ENCODE measurements around the gene NTN1. TPM values are rescaled to one million over a fixed set of nuclear protein-coding genes. Genes with fewer than 3 reads are reported as not detected.

Gene NTN1
- total RNA-seq, 1 donor: 1.1 TPM

DNA sequence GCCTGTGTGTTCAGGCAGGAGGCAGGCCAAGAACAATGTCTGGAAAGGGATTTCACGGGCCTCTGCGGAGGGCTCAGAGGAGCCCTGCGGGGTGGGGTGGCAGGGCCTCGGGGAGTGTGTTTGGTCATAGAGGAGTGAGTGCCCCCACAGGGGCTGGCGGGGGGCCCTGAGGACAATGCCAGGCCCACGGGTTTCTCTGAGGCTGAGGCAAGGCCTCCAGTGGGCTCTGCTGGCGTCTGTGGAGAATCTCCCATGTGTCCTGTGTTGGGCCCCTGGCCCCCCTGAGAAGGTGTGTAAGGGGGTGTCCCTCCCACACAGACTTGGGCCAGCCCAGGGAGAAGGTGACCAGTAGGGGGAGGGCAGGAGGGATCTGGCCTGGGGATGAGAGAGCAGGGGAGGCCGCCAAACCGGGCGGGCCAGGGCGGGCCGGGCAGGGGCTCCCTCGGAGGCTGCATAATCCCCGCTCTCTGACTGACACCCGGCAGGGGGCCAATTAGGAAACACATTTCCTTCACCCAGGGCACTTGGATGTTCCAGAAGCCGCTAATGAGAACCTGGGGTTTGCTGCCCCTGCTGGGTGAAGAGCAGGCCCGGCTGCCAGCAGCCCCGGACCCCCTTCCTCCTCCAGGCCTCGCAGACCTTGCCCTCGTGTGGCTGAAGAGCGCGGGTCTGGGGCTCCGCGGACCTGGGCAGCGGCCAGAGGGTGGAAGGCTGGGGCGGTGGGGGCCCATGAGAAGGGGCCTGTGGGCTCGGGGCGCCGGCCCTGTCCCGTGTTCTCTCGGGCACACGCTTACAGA, 204.2 kb downstream of the NTN1 start:
- DNase-seq (ENCODE audit: low read depth in 2 of 3, low spot score in 2 of 3): no peak

DNA sequence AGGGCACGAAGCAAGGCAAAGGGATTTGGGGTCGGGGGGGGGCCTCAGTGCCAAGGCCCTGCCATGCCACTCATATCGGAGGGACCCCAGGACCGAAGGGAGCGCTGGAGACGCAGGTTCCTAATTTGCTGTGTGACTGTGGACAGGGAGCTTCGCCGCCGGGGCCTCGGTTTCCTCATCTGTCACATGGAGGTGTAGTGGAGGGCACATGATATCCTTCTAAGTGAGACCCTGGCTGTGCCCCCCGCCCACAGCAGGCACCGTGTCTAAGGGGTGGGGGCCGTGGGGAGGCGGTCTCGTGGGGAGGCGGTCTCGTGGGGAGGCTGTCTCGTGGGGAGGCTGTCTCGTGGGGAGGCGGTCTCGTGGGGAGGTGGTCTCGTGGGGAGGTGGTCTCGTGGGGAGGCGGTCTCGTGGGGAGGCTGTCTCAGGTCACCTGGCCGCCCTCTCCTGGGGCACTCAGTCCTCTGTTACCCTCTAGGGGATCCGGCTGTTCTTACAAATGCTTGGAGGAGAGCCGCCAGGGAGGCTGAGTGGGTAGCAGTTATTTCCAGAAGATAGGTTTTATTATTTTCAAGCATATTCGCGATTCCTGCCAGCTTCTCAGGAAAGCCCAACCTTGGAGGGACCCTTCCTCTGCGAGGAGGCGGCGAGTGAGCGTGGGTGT, 205.0 kb downstream of the NTN1 start:
- DNase-seq (ENCODE audit: low read depth in 2 of 3, low spot score in 2 of 3): no peak

DNA sequence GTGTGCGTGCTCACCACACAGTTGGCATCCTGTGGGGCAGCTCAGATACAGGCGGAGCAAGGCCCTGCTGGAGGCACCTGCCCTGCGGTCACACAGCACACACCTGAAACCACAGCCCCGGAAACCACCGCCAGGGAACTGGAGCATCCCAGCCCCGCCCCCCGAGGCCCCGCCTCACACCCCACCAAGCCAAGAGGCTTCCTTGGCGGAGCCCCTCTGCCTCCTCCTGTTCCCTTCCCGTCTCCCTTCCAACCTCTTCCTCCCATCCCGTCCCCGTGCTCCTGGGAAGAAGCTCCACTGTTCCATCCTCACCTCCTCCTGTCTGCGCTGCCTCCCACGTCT, 205.5 kb downstream of the NTN1 start:
- DNase-seq (ENCODE audit: low read depth in 2 of 3, low spot score in 2 of 3): no peak

DNA sequence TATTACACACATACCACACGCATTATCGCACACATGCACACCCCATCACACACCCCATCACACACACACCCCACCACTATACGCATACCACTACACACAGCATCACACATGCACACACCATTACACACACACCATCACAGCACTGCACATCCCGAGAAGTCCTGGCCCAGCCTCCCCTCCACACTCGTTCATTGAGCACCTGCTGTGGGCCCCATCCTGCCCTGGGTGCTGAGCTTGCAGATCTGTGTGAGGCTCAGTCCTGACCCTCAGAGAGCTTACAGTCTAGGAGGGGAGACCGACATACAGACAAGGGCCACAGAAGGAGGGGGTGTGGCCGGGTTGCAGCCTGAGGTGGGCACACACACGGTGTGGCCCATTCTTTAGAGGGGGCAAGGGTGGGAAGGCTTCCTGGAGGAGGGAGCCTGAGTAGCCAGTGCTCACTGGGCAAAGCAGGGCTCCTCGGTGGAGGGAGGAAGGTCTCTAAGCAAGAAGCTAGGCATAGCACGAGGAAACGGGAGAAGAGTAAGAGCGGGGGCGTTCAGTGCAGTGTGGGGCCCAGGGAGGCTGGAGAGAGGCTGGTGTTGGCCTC, 206.6 kb downstream of the NTN1 start:
- DNase-seq (ENCODE audit: low read depth in 2 of 3, low spot score in 2 of 3): no peak

DNA sequence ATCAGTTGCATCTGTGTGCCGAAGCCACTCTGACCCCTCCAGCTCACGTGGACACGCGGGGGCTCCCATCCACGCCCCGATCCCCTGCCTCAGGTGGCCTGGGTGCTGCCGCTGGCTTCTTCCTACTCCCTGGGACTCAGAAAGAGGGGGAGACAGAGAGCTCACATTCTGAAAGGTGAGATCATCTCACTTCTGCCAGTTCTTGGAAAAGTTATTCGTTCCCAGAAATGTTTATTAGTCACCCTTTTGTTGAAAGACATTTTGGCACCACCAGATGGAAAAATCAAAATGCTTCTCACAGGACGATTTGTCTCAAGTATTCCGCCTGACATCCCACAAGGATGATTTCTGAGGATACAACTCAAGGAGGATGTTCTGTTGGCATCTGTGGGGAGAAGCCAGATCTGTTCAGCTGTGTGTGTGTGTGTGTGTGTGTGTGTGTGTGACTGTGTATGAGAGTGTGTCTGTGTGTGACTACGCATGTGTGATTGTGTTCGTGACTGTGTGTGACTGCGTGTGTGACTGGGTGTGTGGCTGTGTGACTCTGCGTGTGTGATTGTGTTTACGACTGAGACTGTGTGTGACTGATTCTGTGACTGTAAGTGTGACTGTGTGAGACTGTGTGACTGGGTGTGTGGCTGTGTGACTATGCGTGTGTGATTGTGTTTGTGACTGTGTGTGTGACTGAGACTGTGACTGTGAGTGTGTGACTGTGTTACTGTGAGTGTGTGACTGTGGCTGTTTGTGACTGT, 207.3 kb downstream of the NTN1 start:
- DNase-seq (ENCODE audit: low read depth in 2 of 3, low spot score in 2 of 3): no peak

DNA sequence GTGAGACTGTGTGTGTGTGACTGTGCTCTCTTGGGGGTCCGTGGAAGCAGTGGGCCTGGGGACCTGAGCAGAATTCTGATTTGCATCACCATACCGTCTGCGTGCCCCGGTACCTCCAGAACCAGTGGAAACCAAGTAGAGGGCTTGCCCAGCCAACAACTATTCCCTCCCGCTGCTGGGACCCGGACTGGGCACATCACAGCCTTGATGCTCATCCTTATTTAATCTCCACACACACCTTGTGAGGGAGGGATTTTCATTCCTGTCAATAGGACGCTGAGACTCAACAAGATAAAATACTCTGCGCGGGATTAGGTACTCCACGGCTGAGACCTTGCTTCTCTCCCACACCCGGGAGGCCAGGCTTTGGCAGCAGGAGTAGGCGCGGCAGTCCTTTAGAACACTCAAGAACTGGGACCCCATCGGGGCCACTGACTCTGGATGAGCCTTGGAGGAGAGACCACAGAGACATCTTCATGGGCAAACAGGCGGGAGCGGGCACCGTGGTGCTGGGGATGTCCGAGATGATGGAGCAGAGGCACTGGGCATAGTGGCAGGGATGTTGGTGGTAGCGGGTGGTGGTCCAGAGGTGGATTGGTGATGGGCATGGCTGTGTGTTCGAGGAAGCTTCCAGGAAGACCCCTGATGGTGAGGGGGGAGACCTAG, 208.0 kb downstream of the NTN1 start:
- no peak for DNase-seq (ENCODE audit: low read depth in 2 of 3, low spot score in 2 of 3)

DNA sequence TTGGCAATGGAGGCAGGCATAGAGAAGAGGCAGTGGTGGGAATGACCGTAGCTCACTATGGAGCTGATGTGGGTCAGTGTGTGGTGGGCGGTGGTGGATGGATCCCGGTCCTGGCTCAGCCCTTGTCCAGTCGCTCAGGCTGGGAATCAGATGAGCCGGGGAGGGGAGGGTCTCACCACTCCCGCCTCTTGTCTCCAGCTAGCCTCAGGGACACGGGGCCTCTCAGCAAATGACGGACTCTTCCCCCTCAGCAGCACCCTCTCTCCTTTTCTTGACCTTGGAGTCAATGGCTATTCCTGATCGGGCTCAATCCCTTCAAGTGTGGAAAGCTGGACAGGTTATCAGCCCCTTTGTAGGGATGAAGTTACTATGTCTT, 208.5 kb downstream of the NTN1 start:
- no peak for DNase-seq (ENCODE audit: low read depth in 2 of 3, low spot score in 2 of 3)

DNA sequence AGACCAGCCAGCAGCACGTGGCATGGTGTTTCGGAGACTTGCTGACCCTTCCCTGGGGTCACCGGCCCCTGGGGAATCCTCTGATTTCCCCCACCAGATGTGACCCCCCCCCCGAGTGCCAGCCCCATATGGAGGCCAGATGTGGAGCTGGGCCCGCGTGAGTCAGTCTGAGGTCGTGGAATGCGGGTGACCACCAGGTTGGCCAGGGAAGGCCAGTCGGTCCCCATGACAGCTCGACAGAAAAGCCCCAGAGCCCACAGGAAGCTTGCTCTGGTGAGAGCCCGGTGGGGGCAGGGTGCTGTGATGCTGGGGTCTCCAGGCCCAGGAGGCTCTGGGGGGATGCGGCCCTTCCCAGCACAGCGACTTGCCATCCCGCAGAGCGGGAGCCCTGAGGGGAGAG, 209.0 kb downstream of the NTN1 start:
- no peak for DNase-seq (ENCODE audit: low read depth in 2 of 3, low spot score in 2 of 3)

DNA sequence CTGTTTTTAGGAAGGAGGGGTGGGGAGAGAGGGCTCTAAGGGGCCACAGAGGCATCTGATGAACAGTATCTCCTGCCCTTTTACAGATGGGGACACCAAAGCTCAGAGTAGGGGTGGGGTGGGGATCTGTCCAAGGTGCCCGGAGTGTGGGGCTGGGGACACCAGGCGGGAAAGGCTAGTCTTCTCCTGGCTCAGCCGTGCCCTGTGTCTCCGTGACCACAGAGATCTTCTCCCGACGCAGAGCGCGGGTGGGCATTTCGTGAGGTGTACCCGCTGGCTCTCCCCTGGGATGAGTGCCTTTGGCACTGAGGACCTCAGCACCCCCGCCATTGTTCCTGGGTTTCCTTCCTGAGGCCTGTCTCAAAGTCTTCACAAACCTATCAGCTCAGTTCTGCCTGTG, 209.6 kb downstream of the NTN1 start:
- no peak for DNase-seq (ENCODE audit: low read depth in 2 of 3, low spot score in 2 of 3)

DNA sequence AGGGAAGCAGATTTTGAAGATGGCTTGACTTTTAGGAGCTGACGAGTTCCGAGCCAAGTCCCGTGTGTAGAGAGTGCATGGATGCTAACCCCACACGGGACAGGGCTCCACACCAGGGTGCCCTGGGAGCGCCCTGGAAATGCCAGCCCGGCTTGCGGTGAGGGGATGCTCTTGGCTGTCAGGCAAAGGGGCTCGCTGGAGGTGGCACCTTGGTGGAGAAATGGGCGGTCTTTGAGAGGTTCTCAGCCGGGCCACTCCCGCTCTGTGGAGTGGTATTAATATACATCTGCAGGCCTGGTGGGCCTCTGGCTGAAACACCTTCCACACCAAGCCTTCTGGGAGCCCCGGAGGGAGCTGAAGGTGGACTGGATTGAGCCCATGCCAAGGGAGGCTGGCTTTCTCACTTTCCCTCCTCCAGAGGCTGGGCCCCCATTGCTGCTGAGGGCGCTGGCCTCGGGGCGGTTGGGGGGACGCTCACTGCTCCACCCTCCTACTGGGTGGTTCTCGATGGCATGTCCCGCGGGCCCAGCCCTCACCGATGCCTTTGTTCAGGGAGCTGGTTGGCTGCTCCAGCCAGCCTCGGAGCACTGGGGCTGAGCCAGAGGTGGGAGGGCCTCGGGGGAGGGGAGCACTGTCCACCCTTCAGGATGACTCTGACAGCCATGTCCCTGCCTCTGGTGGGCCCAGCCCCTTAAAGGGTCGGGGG, 210.3 kb downstream of the NTN1 start:
- no peak for DNase-seq (ENCODE audit: low read depth in 2 of 3, low spot score in 2 of 3)

DNA sequence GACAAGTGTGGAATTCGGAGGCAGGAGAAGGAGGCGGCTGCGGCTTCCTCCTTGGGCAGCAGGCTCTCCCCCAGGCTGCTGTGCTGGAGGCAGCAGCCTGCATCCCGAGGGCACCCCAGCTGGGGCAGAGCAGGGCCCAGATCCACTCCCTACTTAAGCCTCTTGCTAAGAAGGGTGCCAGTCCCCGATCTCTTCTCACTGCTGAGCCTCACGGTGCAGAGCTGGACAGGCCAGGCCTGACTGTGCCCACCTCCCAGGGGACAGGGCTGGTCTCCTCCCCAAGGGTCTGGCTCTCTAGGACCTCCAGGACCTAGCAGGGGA, 210.8 kb downstream of the NTN1 start:
- no peak for DNase-seq (ENCODE audit: low read depth in 2 of 3, low spot score in 2 of 3)

DNA sequence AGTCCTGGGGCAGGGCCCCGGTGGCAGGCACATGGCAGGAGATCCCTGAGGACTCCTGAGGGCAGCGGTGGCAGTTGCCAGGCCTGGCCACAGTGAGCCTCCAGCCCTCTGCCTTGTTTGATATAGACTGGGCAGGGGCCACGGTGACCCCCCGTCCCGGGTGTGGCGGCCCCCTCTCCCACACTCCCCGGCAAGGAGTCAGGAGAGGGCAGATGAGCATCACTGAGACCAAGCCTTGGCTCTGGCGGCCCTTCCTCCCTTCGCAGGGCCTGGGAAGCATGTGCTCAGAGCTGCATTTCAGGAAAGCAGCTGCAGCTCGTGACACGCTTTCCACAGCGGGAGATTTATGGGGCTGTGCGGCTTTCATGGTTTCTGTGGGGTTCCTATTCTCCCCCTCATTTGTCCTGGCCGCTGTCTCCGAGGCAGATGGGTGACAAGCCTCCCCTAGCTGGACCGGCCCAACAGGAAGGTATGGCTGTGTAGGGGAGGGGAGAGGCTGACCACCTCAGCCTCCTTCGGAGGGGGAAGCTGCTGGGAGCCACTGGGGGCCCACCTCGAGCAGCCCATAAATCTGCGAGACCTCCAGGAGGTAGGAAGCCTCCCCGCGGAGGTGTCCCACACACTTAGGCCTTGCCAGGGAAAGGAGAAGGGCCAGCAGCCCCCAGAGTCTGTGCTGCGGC, 211.4 kb downstream of the NTN1 start:
- peak in 2 of 3 donors; percentile 76 to 80 for DNase-seq (ENCODE audit: low read depth in 2 of 3, low spot score in 2 of 3)

DNA sequence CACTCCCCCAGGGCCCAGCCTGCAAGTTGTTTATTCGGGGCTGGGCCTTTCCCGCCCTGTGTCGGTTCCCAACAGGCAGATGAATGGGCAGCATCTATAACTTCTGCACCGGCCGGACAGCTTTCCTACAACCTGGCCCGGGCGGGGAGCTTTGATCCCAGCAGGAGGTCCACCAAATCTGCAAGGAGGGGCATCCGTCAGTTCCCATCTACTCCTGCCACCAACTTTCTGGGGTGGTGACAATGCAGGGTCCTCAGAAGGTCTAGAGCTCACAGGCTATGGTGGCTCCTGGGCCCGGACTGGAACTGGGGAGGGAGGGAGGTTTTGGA, 211.9 kb downstream of the NTN1 start:
- DNase-seq (ENCODE audit: low read depth in 2 of 3, low spot score in 2 of 3): no peak

DNA sequence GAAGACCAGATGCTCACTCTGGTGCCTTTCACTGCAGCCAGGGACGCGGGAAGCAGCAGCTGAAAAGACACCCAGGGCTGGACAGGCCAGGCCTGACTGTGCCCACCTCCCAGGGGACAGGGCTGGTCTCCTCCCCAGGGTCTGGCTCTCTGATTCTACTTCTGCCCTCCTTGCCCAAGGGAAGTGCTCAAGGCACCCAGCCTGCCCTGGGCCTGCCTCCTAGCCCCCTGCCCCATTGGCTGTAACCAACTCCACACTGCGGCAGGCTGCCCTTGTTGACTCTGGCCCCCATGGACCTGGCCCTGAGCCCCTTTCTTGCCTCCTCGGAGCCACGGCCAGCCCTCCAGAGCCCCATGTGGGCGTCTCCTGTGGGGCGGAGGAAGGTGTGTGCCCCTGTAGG, 212.5 kb downstream of the NTN1 start:
- DNase-seq (ENCODE audit: low read depth in 2 of 3, low spot score in 2 of 3): no peak

DNA sequence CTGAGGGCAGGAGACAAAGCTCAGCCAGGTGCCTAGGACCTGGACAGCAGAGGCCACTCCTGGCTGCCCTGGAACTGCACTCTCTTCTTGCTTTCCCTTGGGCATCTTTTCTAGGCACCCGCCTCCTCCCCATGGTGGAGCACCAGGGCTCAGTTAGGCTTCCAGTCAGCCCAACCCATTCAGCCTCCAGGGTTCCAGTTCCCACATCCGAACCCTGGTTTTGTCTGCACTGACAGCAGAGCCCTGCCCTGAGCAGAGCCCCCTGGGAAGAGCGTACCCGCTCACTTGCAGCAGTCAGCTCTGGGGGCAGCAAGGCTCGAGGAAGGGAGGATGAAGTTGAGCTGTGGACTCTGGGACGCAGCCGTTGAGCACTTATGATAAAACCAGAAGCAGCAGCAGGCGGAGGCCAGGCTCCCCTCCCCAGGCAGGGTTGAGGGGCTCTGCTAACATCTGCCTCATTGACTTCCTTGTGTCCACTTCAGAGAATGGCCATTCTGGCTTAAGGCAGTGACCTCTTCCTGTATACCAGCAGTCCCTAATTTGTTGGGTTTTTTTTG, 213.2 kb downstream of the NTN1 start:
- DNase-seq (ENCODE audit: low read depth in 2 of 3, low spot score in 2 of 3): no peak

DNA sequence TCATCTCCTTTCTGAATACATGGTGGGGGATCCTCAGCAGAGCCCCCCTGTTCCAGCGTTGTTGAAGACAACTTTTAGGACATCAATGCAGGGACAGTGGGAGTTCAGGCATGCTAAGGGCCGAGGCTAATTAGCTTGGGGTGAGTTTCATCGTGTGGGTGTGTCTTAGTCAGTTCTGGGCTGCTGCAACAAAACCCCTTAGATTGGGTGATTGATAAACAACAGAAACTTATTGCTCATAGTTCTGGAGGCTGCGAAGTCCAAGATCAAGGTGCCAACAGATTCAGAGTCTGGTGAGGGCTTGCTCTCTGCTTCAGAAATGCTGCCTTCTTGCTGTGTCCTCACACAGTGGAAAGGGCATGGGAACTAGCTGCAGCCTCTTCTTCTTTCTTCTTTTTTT, 214.0 kb downstream of the NTN1 start:
- DNase-seq (ENCODE audit: low read depth in 2 of 3, low spot score in 2 of 3): no peak

DNA sequence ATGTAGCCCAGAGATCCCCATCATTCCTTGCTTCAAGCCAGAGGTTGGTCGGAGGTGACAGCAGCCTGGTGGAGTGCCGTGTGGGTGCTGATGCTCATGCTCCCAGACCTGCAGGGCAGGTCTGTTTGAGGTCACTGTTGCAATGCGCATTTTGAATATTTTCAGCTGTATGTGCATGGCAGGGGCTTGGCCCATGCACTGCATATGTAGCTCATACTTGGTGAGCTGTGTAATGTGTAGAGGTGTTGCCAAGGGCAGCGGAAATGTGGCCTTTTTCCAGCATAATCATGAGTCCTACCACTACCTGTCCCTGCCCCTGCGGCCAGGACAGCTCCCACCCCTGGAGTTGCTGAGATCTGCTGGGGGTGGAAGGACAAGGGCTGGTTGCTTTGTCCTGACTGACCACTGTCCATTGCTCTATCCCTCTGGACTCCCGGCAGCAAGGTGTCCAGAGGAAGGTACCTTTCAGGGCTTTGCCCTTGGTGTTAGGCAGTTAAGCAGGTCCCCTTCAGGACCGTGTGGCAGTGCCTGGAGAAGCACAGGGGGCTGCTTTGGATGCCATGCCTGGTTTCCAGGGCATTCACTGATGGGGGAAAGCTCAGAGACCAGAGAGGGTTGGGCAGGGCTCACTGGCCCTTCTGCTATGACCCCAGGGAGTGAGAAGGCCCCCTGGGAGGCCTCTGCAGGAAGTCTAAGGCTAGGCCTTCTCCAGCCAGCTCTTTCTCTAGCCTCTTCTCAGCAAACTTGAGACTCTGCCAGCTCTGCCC, 215.2 kb downstream of the NTN1 start:
- DNase-seq (ENCODE audit: low read depth in 2 of 3, low spot score in 2 of 3): no peak

DNA sequence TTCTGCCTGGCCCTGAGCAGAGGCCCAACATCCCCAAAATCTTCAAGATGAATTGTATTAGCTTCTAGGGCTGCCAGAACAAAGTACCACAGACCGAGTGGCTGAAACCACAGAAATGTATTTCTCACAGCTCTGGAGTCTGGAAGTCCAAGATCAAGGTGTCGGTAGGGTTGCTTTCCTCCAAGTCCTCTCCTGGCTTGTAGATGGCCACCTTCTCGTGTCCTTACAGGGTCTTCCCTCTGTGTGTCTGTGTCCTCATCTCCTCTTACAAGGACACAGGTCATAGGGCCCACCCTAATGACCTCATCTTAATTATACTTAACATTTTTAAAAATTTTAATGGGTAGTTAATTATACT, 215.7 kb downstream of the NTN1 start:
- no peak for DNase-seq (ENCODE audit: low read depth in 2 of 3, low spot score in 2 of 3)

DNA sequence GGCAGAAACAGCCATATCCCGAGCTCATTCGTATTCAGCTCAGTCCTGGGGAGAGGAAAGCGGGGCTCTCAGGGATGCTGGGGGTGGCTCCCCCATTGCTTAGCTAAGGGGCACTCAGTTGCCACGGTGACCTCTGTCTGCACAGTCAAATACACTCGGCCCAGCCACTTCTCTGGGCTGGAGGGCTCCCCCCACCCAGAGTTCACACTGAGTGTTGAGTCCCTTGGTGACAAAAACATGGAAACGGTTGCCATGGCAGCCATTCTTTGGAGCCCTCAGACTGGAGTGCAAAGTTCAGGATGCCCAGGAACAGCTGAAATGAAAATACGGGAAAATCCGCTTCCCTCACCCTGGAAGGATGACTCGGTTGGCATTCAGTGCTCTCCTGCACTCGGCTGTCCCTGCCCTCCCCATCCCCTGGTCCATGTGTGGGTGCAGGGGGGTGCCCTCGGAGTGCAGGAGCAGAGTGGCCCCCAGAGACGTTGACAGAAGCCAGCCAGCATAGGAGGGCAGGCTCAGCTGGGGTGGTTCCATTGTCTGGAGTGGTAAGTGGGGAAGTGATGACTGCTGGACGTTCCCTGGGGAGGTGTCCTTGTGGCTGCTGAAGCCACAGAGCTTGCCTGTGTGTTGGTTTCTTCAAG, 216.5 kb downstream of the NTN1 start:
- DNase-seq (ENCODE audit: low read depth in 2 of 3, low spot score in 2 of 3): no peak
